Muscle of back (tissue), 11 donors: ENCODE data around the gene SHC3. TPM values are rescaled to one million over a fixed set of nuclear protein-coding genes. Genes with fewer than 3 reads are reported as not detected.

Experiments used
- DNase-seq, 3 donors: peaks; one replicate each; pipeline versions ENCODE4 v3.0.0 to v3.0.0-alpha.2; 2013
- polyA plus RNA-seq, 10 donors: library from polyadenylated mRNA; unstranded; fragments of 120-200 nt; gene quantifications; one replicate each; pipeline ENCODE4 v1.2.1, GENCODE V29; 2013; ENCODE audit not compliant: insufficient read length in 10 of 10

The SHC3 gene
- polyA plus RNA-seq, 10 donors, result 0.48 to 1.1 (median 0.77) TPM

- no peak for DNase-seq
These were observed 176.6 kb downstream of the SHC3 start for GRCh38 chr9:89001917-89002540.

GRCh38 chr9:89000973-89001916, 177.4 kb downstream of the SHC3 start:
- peak; percentile 84 to 93 (median 88) for DNase-seq

- no peak for DNase-seq
These were observed 178.2 kb downstream of the SHC3 start for GRCh38 chr9:89000371-89000781.

GRCh38 chr9:88998911-88999310, 179.7 kb downstream of the SHC3 start:
- DNase-seq, result peak in 2 of 3 donors; percentile 58 to 59

- DNase-seq, result no peak
These were observed 180.1 kb downstream of the SHC3 start for GRCh38 chr9:88998503-88998902.

GRCh38 chr9:88997646-88998045, 181.0 kb downstream of the SHC3 start:
- peak in 1 of 3 donors; percentile 20 for DNase-seq

- peak in 2 of 3 donors; percentile 63 to 83 for DNase-seq
These were observed 181.7 kb downstream of the SHC3 start for GRCh38 chr9:88996921-88997235.

- DNase-seq, result peak in 1 of 3 donors; percentile 32
These were observed 182.3 kb downstream of the SHC3 start for GRCh38 chr9:88996046-88996920.

GRCh38 chr9:88995627-88996026, 183.0 kb downstream of the SHC3 start:
- peak in 1 of 3 donors; percentile 22 for DNase-seq

- DNase-seq, result peak in 1 of 3 donors; percentile 83
These were observed 183.4 kb downstream of the SHC3 start for GRCh38 chr9:88995200-88995577.

GRCh38 chr9:88994469-88995199, 184.0 kb downstream of the SHC3 start:
- DNase-seq, result peak in 2 of 3 donors; percentile 72 to 85

- peak in 1 of 3 donors; percentile 22 for DNase-seq
These were observed 184.7 kb downstream of the SHC3 start for GRCh38 chr9:88993871-88994460.

GRCh38 chr9:88993327-88993726, 185.3 kb downstream of the SHC3 start:
- no peak for DNase-seq

GRCh38 chr9:88992556-88992955, 186.1 kb downstream of the SHC3 start:
- DNase-seq, result no peak

- DNase-seq, result peak in 2 of 3 donors; percentile 87 to 95
These were observed 187.3 kb downstream of the SHC3 start, which contains the start of gene S1PR3 for GRCh38 chr9:88991066-88992034. Gene S1PR3 (plus strand): TSS chr9:88991468. CDS start chr9:89001201, 9,733 bp downstream.

GRCh38 chr9:88990729-88991065, 187.9 kb downstream of the SHC3 start:
- DNase-seq, result no peak

- DNase-seq, result peak in 1 of 3 donors; percentile 57
These were observed 188.4 kb downstream of the SHC3 start for GRCh38 chr9:88990041-88990728.

GRCh38 chr9:88988796-88989641, 189.6 kb downstream of the SHC3 start:
- peak in 1 of 3 donors; percentile 37 for DNase-seq
